ENCODE data around the gene NFKB1. TPM values are rescaled to one million over a fixed set of nuclear protein-coding genes. Genes with fewer than 3 reads are reported as not detected.

Gene NFKB1
- total RNA-seq, 4 donors from 2014 or later = 37.9 to 45.5 (median 43.4) TPM

DNA sequence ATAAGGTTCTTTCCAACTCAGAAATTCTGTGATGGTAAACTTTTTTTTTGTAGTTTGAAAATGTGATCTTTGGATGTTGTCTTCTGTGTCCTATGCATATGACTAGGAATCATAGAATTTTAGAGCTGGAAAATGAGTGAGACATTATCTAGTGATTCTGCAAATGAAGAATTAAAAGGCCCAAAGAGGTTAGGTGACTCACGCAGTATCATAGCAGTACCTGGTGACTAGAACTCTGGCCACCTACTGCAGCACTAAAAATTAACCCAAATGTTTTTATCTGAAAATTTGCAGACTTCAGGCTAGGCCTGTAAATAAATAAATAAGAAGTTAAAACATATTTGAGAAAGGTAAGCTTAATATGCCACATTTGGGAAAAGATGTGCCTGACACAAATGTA lies 52.8 kb downstream of the NFKB1 start:
- TF ChIP-seq POLR2A (IDR thresholded peaks at IDR 0.05) = no peak
- TF ChIP-seq, protein P1, sequence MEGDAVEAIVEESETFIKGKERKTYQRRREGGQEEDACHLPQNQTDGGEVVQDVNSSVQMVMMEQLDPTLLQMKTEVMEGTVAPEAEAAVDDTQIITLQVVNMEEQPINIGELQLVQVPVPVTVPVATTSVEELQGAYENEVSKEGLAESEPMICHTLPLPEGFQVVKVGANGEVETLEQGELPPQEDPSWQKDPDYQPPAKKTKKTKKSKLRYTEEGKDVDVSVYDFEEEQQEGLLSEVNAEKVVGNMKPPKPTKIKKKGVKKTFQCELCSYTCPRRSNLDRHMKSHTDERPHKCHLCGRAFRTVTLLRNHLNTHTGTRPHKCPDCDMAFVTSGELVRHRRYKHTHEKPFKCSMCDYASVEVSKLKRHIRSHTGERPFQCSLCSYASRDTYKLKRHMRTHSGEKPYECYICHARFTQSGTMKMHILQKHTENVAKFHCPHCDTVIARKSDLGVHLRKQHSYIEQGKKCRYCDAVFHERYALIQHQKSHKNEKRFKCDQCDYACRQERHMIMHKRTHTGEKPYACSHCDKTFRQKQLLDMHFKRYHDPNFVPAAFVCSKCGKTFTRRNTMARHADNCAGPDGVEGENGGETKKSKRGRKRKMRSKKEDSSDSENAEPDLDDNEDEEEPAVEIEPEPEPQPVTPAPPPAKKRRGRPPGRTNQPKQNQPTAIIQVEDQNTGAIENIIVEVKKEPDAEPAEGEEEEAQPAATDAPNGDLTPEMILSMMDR (IDR thresholded peaks at IDR 0.05) = no peak
- no peak for DNase-seq (ENCODE audit: low spot score in 2 of 2)
- intact Hi-C loops (cut with DNase I; ENCODE audit: low total_unique reads) = no loop called here
- WGBS, 2 donors = 76 to 82% methylated on average over 1 of the region's 1 CpG
- H3K4me3 ChIP-seq (ENCODE audit: low read depth, poor library complexity, severe bottlenecking) = no peak overlapping the region

DNA sequence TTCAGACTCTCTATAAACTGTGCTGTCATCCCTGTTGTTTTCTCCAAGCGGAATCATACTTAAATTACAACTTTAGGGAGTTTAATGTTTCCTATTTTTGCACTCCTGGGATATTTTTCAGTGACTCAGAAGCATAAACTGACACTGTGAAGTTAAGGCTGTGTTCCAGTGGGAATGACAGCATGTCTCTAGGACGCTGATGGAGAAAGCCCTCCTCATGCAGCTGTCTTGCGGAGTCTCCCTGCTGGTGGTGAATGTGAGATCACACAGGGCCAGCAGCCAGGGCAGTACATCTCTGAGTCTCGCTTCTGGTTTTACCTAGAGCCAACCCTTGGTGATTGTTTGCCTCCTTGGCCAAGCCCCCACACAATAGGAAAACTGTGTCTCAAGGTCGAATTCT lies 53.3 kb downstream of the NFKB1 start:
- WGBS, 2 donors = 69 to 73% methylated on average over 5 of the region's 5 CpGs
- H3K4me3 ChIP-seq (ENCODE audit: low read depth, poor library complexity, severe bottlenecking) = no peak overlapping the region
- TF ChIP-seq, protein P1 (IDR thresholded peaks at IDR 0.05) = no peak
- no peak for TF ChIP-seq POLR2A (IDR thresholded peaks at IDR 0.05)
- intact Hi-C loops (cut with DNase I; ENCODE audit: low total_unique reads) = no loop called here
- peak in 1 of 2 donors; percentile 39 for DNase-seq (ENCODE audit: low spot score in 2 of 2)

DNA sequence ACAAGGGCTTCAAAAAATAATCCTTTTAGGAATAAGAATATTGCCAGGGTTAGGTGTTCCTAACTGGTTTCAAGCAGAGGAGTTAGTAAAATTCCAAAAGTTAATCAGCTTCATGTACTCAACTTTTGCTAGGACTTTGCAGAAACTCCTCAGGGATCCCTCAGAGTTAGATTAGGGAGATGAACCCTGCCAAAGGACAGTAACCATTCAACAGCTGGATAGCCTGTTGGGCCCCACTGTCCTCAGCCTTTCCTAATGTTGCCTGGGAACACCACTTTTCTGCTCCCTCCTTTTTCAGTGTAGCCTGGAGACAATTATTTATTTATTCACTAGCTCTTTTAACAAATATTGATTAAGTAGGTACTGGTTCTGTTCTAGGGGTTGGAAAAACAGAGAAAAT lies 53.8 kb downstream of the NFKB1 start:
- no peak for DNase-seq (ENCODE audit: low spot score in 2 of 2)
- intact Hi-C loops (cut with DNase I; ENCODE audit: low total_unique reads) = no loop called here
- no peak overlapping the region for H3K4me3 ChIP-seq (ENCODE audit: low read depth, poor library complexity, severe bottlenecking)
- TF ChIP-seq POLR2A (IDR thresholded peaks at IDR 0.05) = no peak
- TF ChIP-seq, protein P1 (IDR thresholded peaks at IDR 0.05) = no peak

DNA sequence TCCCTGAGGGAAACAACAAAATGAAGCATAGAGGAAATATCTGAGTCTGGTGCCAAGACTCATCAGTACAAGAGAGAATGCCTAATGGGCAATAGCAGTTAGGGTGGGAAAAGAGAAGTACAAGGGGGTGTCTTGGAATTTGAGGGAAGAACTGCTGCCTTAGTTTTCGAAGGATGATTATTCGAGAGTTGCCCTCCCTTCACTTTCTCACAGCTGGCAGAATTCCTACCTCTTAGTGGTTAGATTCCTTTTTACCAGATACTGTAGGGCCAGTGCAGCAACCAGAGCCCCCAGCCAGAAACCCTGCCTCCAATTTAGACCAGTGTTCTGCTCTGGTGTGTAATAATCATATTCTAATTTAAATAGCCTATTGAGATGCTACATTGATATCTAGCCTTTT lies 56.5 kb downstream of the NFKB1 start:
- no peak for DNase-seq (ENCODE audit: low spot score in 2 of 2)
- TF ChIP-seq, protein P1 (IDR thresholded peaks at IDR 0.05) = no peak
- no peak for TF ChIP-seq POLR2A (IDR thresholded peaks at IDR 0.05)
- intact Hi-C loops (cut with DNase I; ENCODE audit: low total_unique reads) = no loop called here
- 78 to 80% methylated on average over 2 of the region's 2 CpGs for WGBS, 2 donors
- H3K4me3 ChIP-seq (ENCODE audit: low read depth, poor library complexity, severe bottlenecking) = no peak overlapping the region

DNA sequence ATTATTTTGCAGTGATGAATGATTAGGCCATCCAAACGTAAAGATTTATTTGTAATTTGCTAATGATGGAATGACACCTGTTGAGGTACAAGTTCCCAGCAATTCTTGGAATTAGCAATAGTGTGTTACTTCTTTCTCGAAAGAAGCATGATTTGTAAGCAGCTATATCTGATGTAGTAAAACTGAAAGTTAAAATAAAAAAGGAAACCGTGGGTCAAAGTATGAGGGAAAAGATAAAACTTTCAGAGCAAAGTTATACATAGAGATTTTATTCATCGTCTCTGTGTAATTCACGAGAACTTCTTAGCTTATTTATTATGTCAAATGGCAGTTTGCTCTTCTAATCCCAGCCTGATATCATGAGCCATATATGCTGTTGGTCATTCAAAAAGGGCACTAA lies 59.0 kb downstream of the NFKB1 start:
- DNase-seq (ENCODE audit: low spot score in 2 of 2) = no peak
- TF ChIP-seq, protein P1 (IDR thresholded peaks at IDR 0.05) = no peak
- no peak for TF ChIP-seq POLR2A (IDR thresholded peaks at IDR 0.05)
- intact Hi-C loops (cut with DNase I; ENCODE audit: low total_unique reads) = no loop called here
- H3K4me3 ChIP-seq (ENCODE audit: low read depth, poor library complexity, severe bottlenecking) = no peak overlapping the region
- 61 to 65% methylated on average over 5 of the region's 5 CpGs for WGBS, 2 donors

DNA sequence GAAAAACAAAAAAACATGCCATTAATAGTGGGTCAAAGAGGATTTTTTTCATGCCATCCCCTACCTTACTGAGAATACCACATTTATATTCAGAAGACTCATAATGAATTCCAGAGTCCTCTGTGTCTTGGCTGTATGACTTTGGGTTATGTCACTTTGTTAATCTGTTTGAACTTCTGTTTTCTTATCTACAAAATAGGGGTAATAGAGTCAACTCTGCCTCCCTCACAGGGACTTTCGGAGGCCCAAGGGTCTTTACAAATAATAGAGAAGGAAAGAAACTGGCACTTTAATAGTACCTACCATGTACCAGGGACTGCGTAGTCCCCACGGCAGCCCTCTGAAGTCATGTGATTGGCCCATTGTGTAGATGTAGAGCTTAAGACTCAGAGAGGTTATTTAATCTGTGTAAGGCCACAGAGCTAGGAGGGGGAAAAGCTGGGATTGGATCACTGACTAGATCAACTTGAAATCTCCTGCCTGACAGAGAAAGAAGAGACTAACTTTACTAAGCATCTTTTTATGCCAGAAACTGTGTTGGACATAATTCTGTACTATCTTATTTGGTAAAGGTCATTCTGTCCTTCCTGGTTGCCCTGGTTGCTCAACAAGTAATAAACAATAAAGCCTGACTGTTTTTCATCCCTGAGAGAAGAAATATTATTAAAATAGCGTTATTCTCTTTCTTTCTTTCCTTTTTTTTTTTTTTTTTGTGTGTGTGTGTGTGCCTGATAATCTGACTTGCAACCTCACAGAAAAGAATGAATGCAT lies 59.6 kb downstream of the NFKB1 start:
- no peak overlapping the region for H3K4me3 ChIP-seq (ENCODE audit: low read depth, poor library complexity, severe bottlenecking)
- no peak for DNase-seq (ENCODE audit: low spot score in 2 of 2)
- intact Hi-C loops (cut with DNase I; ENCODE audit: low total_unique reads) = no loop called here
- TF ChIP-seq, protein P1 (IDR thresholded peaks at IDR 0.05) = no peak
- TF ChIP-seq POLR2A (IDR thresholded peaks at IDR 0.05) = no peak
- 71 to 74% methylated on average over 4 of the region's 4 CpGs for WGBS, 2 donors
